ENCODE measurements around the gene CREB3L4. TPM values are rescaled to one million over a fixed set of nuclear protein-coding genes. Genes with fewer than 3 reads are reported as not detected.

The CREB3L4 gene
- total and polyA plus RNA-seq, 2 donors (not counting 1 experiment from before 2014, with no cell fraction given), result 3.7 to 6.4 TPM

DNA sequence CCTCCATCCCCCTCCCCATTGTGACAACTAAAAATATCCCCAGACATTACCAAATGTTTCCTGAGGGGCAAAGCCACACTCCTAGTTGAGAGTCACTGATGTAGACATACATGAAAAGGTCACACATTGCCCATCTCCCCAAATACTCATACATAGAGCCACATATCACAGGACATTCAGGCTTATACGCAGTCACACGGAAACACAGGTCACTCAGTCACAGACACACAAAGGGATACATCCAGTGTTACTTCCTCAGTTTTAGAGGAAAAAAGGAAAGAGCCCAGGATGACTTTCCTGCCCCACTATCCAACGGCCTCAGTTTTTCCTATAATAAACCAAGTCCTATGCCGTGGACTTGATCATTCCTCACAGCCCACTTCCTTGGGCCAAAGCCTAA is 6.3 kb upstream of the CREB3L4 start:
- Histone ChIP-seq H3K4me3 (replicated peaks in 1 of 4; ENCODE audit: control extremely low read depth in 1 of 4, insufficient read depth in 1 of 4, low read depth in 3 of 4, low read length in 4 of 4) (peak overlapping the region in 2 of 4 experiments; percentile 72 to 82), H3K9ac (ENCODE audit: insufficient read depth, low read length) (no peak overlapping the region), H3K79me2 (ENCODE audit: control insufficient read depth, insufficient read depth, low read length) (peaks cover 28% of the 10 kb centered on the region)

DNA sequence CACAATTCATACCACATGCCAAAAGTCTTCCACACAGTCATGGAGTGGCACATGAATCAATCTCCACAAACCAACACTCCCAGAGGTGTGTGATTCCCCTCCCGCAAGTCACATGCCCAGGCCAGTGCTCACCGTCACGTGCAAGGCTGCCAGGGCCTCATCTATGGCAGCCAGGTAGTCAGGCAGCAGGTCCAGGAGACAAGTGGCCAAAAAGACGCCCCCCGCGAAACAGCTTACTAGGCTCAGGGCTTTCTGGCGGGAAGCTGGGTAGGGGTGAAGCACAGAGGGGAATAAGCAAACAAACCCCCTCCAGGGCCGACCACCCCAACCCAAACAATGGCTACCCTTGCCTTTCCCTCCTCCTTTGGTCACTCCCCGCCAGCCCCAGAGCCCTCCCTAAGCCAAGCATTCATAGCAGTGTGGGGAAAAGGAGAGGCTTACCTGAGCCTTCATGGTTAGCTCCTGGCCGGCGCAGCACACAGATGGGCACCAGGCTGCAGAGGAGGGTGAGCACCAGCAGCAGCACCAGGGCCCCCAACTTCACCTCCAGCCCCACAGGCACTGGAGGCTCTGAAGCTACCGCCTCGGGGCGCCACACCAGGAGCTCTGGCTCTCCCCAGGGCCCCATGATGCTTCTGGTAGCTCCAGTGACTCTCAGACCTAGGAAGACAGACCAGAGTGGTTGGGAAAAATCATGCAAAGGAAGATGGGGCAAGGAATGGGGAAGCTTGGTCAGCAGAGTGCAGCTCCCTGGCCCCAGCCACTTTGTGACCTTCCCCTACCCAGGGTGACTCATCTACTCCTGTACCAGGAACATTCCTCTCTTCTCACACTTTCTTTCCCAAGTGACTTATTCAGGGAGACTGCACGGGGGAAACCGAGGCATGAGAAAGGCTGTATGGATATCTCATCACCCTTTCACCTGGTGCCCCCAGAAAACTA is 5.3 kb upstream of the CREB3L4 start:
- H3K4me2 ChIP-seq (ENCODE audit: extremely low read depth, insufficient read depth, low read length), result peak overlapping the region; percentile 68
- DNase-seq (ENCODE audit: low read depth in 2 of 2), result peak; percentile 56 to 70
- H3K79me2 ChIP-seq (ENCODE audit: control insufficient read depth, insufficient read depth, low read length), result peaks cover 19% of the 10 kb centered on the region
- peak overlapping the region; percentile 72 to 88 (median 78) for H3K4me3 ChIP-seq (replicated peaks in 1 of 4; ENCODE audit: control extremely low read depth in 1 of 4, insufficient read depth in 1 of 4, low read depth in 3 of 4, low read length in 4 of 4)
- H4K20me1 ChIP-seq (ENCODE audit: control insufficient read depth, extremely low read depth, insufficient read depth, low read length), result no peaks in the 10 kb centered on the region
- no peaks in the 10 kb centered on the region for H3K27me3 ChIP-seq (ENCODE audit: control insufficient read depth, insufficient read depth, low read length)
- no peaks in the 10 kb centered on the region for H3K9me3 ChIP-seq (ENCODE audit: control insufficient read depth, insufficient read depth, low read depth, low read length)
- H3K9ac ChIP-seq (ENCODE audit: insufficient read depth, low read length), result peak overlapping the region; percentile 88
- H3K36me3 ChIP-seq (ENCODE audit: control insufficient read depth, insufficient read depth, low read length), result peaks cover 4% of the 10 kb centered on the region
- H3K27ac ChIP-seq (ENCODE audit: insufficient read depth, low read length), result peak overlapping the region; percentile 91
- TF ChIP-seq, protein P1, sequence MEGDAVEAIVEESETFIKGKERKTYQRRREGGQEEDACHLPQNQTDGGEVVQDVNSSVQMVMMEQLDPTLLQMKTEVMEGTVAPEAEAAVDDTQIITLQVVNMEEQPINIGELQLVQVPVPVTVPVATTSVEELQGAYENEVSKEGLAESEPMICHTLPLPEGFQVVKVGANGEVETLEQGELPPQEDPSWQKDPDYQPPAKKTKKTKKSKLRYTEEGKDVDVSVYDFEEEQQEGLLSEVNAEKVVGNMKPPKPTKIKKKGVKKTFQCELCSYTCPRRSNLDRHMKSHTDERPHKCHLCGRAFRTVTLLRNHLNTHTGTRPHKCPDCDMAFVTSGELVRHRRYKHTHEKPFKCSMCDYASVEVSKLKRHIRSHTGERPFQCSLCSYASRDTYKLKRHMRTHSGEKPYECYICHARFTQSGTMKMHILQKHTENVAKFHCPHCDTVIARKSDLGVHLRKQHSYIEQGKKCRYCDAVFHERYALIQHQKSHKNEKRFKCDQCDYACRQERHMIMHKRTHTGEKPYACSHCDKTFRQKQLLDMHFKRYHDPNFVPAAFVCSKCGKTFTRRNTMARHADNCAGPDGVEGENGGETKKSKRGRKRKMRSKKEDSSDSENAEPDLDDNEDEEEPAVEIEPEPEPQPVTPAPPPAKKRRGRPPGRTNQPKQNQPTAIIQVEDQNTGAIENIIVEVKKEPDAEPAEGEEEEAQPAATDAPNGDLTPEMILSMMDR (conservative IDR thresholded peaks at IDR 0.05 in 1 of 2, IDR thresholded peaks at IDR 0.05 in 1 of 2; ENCODE audit: low read depth in 1 of 2, low read length in 2 of 2), result no peak
- no peak for TF ChIP-seq EZH2 (IDR thresholded peaks at IDR 0.05; ENCODE audit: low read length, missing control alignments)
- peaks cover 20% of the 10 kb centered on the region for H3K4me1 ChIP-seq (ENCODE audit: control insufficient read depth, extremely low read depth, insufficient read depth, low read length)
- H2AFZ ChIP-seq (ENCODE audit: low read length), result no peak overlapping the region

More for the DNA sequence above, 6.3 kb upstream of the CREB3L4 start:
- no peaks in the 10 kb centered on the region for H4K20me1 ChIP-seq (ENCODE audit: control insufficient read depth, extremely low read depth, insufficient read depth, low read length)
- peaks cover 4% of the 10 kb centered on the region for H3K36me3 ChIP-seq (ENCODE audit: control insufficient read depth, insufficient read depth, low read length)
- H3K9me3 ChIP-seq (ENCODE audit: control insufficient read depth, insufficient read depth, low read depth, low read length), result no peaks in the 10 kb centered on the region
- H2AFZ ChIP-seq (ENCODE audit: low read length), result no peak overlapping the region
- DNase-seq (ENCODE audit: low read depth in 2 of 2), result no peak
- peaks cover 18% of the 10 kb centered on the region for H3K4me1 ChIP-seq (ENCODE audit: control insufficient read depth, extremely low read depth, insufficient read depth, low read length)
- no peaks in the 10 kb centered on the region for H3K27me3 ChIP-seq (ENCODE audit: control insufficient read depth, insufficient read depth, low read length)
- peak overlapping the region; percentile 68 for H3K4me2 ChIP-seq (ENCODE audit: extremely low read depth, insufficient read depth, low read length)
- H3K27ac ChIP-seq (ENCODE audit: insufficient read depth, low read length), result no peak overlapping the region
- TF ChIP-seq, protein P1 (conservative IDR thresholded peaks at IDR 0.05 in 1 of 2, IDR thresholded peaks at IDR 0.05 in 1 of 2; ENCODE audit: low read depth in 1 of 2, low read length in 2 of 2), result no peak
- TF ChIP-seq EZH2 (IDR thresholded peaks at IDR 0.05; ENCODE audit: low read length, missing control alignments), result no peak

DNA sequence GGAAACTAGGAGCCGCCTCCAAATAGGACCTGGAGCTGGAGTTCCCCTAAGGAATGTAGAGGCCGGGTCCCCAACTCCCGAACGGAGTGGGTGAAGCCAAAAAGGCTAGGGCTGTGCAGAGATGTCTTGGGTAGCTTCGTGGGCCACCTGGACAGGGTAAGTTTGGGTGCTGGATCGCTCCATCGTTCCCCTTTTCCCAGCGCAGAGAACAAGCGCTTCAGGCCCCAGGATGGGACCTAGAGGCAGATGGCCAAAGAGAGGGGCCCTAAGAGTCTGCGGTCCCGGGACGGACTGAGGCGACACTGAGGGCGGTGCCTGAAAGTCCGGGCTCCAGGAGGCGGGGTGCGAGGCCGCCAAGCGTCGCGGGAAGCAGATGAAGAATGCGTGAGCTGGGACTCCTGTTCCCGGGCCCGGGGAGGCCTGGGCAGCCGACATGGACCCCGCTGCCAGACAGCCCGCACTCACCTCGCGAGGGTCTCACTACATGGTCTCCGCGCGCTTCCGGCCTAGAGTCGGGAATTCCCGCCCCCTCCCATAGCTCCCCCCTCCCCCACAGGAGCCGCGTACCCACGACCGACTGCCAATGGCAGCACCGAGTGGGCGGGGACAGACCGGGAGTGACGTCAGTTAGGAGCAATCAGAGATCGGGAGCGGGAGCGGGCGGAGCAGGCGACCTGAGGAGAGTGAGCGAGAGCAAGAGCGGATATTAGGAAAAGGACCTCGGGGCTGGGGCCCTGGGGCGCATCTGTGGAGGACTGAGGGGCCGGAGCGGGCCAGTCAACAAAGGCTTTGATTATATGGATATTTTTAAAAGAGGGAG is 4.5 kb upstream of the CREB3L4 start, which contains the start of gene SLC39A1:
Gene SLC39A1, minus strand, starts transcription at position 508 of the 820 bp plus-strand sequence. CDS start 822 bp downstream, outside the sequence.
- Histone ChIP-seq H3K4me2 (ENCODE audit: extremely low read depth, insufficient read depth, low read length) (peak within 1 kb of the TSS; percentile 99), H3K27ac (ENCODE audit: insufficient read depth, low read length) (peak within 1 kb of the TSS; percentile 91), H3K79me2 (ENCODE audit: control insufficient read depth, insufficient read depth, low read length) (peaks cover 12% of the 10 kb centered on the region), H3K36me3 (ENCODE audit: control insufficient read depth, insufficient read depth, low read length) (peaks cover 4% of the 10 kb centered on the region), H3K4me3 (replicated peaks in 1 of 4; ENCODE audit: control extremely low read depth in 1 of 4, insufficient read depth in 1 of 4, low read depth in 3 of 4, low read length in 4 of 4) (peak within 1 kb of the TSS; percentile 72 to 88 (median 78)), H2AFZ (ENCODE audit: low read length) (peak within 1 kb of the TSS; percentile 75), H4K20me1 (ENCODE audit: control insufficient read depth, extremely low read depth, insufficient read depth, low read length) (no peaks in the 10 kb centered on the region), H3K9ac (ENCODE audit: insufficient read depth, low read length) (peak within 1 kb of the TSS; percentile 88), H3K9me3 (ENCODE audit: control insufficient read depth, insufficient read depth, low read depth, low read length) (no peaks in the 10 kb centered on the region), H3K4me1 (ENCODE audit: control insufficient read depth, extremely low read depth, insufficient read depth, low read length) (peaks cover 20% of the 10 kb centered on the region), H3K27me3 (ENCODE audit: control insufficient read depth, insufficient read depth, low read length) (no peaks in the 10 kb centered on the region)
- TF ChIP-seq, protein P1 (conservative IDR thresholded peaks at IDR 0.05 in 1 of 2, IDR thresholded peaks at IDR 0.05 in 1 of 2; ENCODE audit: low read depth in 1 of 2, low read length in 2 of 2), result no peak
- TF ChIP-seq EZH2 (IDR thresholded peaks at IDR 0.05; ENCODE audit: low read length, missing control alignments), result no peak
- DNase-seq (ENCODE audit: low read depth in 2 of 2), result peak; percentile 95 to 96

All from fibroblast of lung (primary cell).